Stimulated activated naive CD8-positive, alpha-beta T cell treated with anti-CD3 and anti-CD28 coated beads, Interleukin-15, Interleukin-2, amounts not matched to agents 100 U/mL and 50 U/mL, for 24 hours (primary cell): ENCODE data around the gene KCNMB4.

ENCODE experiments used
- ATAC-seq: fragments of 150-1000 bp; cut with Tn5 transposase; one replicate; pipeline ENCODE4 v1.10.0; 2021
- DNase-seq: peaks from one replicate; pipeline ENCODE4 v3.0.0; 2021

KCNMB4 gene

DNA sequence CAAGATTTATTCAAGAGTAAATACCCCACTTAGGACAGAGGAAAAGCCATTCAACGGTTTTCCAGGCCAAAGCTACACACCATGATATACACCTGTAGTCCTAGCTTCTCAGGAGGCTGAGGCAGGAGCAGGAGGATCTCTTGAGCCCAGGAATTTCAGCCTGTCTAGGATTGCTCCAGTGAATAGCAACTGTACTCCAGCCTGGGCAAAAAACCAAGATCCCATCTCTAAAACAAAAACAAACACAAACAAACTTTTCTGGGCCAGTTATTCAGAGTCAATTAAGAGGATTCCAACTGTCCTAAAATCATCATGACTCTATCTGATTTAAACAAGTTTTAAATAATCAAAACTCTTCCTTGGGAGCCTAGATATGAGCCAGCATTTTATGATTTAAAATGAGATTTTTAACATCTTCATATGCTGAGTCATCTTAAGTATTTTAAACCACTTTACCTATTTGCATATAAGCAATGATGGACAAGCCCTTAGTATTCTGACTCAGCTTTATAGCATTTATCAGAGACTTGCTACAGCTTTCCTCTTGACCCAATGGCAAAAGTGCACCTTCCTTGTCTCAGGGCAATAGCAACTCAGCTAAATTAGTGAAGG, 77.1 kb downstream of the KCNMB4 start:
- DNase-seq = no peak
- no peak for ATAC-seq

DNA sequence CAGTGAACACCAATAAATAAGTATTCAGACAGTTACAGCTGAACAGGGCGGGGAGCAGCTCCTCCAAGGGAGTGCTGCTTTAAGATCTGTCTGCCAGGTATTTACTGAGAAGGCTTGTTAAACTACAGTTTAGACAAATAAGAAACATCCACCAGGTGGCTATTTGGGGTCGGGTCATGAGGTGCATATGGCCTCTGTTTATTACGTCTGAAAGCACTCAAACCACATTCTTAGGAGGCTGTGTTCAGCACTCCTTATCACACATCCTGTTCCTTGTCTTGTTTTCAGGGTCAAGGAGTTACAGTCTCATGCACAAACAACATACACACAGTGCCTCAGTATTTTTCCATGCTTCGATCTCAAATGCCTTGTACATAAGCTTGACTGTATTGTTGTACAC, 78.8 kb downstream of the KCNMB4 start:
- DNase-seq (no peak), ATAC-seq (no peak)

- no peak for DNase-seq
- ATAC-seq = no peak
Measured at GRCh38 chr12:70448371-70448770, 82.3 kb downstream of the KCNMB4 start.

- DNase-seq (no peak), ATAC-seq (no peak)
Measured at GRCh38 chr12:70449074-70449752, 83.1 kb downstream of the KCNMB4 start.

- ATAC-seq (no peak), DNase-seq (no peak)
Measured at GRCh38 chr12:70449753-70450341, 83.8 kb downstream of the KCNMB4 start.

GRCh38 chr12:70451528-70451927, 85.4 kb downstream of the KCNMB4 start:
- ATAC-seq = no peak
- no peak for DNase-seq

- DNase-seq (no peak), ATAC-seq (no peak)
Measured at GRCh38 chr12:70456953-70457352, 90.9 kb downstream of the KCNMB4 start.

GRCh38 chr12:70459786-70460185, 93.7 kb downstream of the KCNMB4 start:
- ATAC-seq (no peak), DNase-seq (no peak)

DNA sequence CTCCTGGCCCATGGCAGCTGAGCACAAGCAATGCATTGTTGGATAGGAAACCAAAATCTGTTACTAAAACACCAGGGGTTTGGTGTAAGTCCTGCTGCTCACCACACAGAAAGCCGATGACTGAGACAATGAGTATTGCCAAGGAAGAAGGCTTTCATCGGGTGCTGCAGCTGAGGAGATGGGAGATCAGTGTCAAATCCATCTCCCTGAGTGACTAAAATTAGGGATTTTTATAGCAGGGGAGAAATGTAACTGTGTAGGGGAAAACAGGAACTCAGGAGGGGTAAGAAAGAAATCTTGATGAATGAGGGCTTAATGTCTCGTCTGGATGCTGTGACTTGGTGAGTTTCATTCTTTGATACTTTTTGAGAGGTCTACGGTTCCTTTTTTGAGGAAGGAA, 97.9 kb downstream of the KCNMB4 start:
- DNase-seq (no peak), ATAC-seq (no peak)

DNA sequence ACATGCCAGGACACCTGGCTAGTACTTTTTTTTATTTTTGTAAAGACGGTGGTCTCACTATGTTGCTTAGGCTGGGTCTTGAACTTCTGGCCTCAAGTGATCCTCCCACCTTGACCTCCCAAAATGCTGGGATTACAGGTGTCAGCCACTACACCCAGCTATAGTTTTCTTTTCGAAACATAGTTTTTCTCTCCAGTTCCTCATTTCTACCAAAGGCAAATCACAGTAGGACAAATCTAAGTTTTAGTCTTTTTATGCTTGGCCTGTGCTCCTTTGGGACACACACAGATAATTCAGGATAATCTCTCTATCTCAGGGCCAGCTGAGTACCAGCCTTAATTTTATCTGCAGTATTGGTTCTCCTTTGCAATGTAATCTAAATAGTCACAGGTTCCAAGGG, 100.7 kb downstream of the KCNMB4 start:
- ATAC-seq = no peak
- no peak for DNase-seq

GRCh38 chr12:70467476-70467875, 101.4 kb downstream of the KCNMB4 start:
- DNase-seq (no peak), ATAC-seq (no peak)

DNA sequence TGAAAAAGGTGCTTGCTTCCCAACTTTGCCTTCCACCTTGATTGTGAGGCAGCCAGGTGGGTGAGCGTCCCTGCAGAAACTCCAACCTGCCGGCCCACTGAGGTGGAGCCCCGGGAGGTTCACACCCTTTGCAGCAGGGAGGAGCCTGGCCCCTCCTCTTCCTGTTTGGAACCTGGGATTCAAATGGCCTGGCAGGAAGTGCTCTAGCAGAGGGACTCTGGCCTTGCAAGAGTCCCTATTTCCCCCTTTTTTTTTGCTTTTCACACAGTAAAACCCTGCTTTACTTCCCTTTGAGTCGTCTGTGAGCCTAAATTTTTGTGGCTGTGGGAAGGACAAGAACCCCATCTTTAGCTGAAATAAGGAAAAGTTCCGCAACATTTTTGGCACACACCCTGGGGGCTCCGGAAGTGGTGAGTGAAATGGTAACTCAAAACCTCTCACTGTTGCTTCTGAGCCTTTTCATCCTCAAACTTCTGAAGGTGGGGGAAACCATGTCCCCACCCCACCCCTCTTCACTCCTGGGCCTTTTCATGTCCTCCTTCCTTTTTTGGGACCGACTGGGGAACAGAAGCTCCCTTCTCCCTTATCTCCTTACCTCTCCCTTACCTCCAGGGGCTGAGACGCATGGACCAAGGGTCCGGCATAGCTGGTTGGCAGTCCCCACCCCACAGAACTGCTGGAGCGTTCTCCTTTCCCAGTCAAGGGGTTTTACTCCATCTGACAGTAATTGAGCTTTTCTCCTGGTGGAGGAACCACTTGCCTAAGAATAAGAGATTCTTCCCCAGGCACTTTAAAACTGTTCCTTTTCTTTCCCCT, 102.0 kb downstream of the KCNMB4 start:
- no peak for ATAC-seq
- no peak for DNase-seq

- DNase-seq = no peak
- ATAC-seq = no peak
Measured at GRCh38 chr12:70468741-70469140, 102.7 kb downstream of the KCNMB4 start.

DNA sequence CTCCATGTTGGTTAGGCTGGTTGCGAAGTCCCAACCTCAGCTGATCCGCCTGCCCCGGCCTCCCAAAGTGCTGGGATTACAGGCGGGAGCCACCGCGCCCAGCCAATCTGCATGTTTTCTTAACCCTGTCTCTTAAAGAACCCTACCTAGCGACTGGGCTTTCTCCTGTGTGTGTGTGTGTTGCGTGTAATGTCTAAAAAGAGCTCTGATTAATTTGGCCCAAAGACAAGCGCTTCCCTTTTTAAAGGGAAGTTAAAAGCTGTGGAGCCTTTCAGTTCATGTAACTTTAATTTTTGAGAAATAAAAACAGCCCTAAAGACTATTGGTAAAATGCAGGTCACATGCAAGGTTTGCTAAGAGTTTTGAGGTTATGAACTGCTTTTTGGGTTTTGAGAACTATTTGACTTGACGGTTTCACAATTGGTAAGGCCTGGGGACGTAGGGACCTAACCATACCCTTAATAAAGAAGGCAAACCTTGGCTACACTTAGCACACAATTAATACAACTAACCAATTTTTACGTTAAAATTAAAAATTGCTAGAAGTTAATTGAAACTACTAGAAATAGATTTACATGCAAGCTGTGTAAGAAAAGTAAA, 103.2 kb downstream of the KCNMB4 start:
- ATAC-seq (no peak), DNase-seq (no peak)

DNA sequence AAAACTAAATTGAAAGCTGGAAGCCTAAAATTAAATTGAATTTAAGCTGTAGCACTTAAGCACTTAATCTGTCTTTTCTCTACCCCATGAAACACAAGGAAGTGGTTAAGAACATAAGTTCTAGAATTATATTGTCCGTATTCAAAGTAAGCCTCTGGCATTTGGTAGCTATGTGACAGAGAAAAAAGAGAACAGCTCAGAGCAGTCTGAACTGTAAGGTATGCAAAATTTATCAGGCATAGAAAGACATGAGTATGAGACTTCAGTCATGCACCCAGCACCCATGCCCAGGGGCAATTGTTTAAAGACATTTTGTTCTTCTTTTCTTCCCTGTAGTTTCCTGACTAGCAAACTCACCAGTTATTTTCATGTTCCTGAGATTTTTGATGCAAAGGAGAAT, 116.7 kb downstream of the KCNMB4 start:
- ATAC-seq = no peak
- no peak for DNase-seq
